GM23338 (cell line): ENCODE data around the gene LRBA. TPM values are rescaled to one million over a fixed set of nuclear protein-coding genes. Genes with fewer than 3 reads are reported as not detected.

Experiments used
- ATAC-seq: fragments of 200-7000 bp; cut with Tn5 transposase; 3 replicates; pipeline ENCODE4 v1.9.1; 2020
- DNase-seq: peaks from one replicate; pipeline ENCODE4 v3.0.0-alpha.2; 2015; ENCODE audit warnings: low spot score
- H2AFZ ChIP-seq: fragments of 200-600 bp; sonication (generic); 2 replicates; pipeline ENCODE4 v1.8.0; 2016; ENCODE audit warnings: antibody characterized with exemption, mild to moderate bottlenecking, moderate library complexity
- H3F3A ChIP-seq: fragments of 200-600 bp; sonication (generic); replicated peaks from 2 replicates; pipeline ENCODE4 v1.8.0; 2017; ENCODE audit warnings: antibody characterized with exemption, mixed run types, low read depth
- H3K27ac ChIP-seq: fragments of 200-600 bp; sonication (generic); 2 replicates; pipeline ENCODE4 v1.6.1; 2016; ENCODE audit warnings: low read depth
- H3K27me3 ChIP-seq: fragments of 200-600 bp; sonication (generic); 2 replicates; pipeline ENCODE4 v1.8.0; 2016; ENCODE audit warnings: mild to moderate bottlenecking, mixed run types, moderate library complexity; ENCODE audit not compliant: insufficient read depth
- H3K36me3 ChIP-seq: fragments of 200-600 bp; sonication (generic); 2 replicates; pipeline ENCODE4 v1.8.0; 2016; ENCODE audit warnings: mild to moderate bottlenecking; ENCODE audit not compliant: insufficient read depth
- H3K4me1 ChIP-seq: fragments of 200-600 bp; sonication (generic); 2 replicates; pipeline ENCODE4 v1.8.0; 2016; ENCODE audit warnings: mild to moderate bottlenecking, moderate library complexity; ENCODE audit not compliant: insufficient read depth
- H3K4me2 ChIP-seq: fragments of 200-600 bp; sonication (generic); 2 replicates; pipeline ENCODE4 v1.7.1; 2017; ENCODE audit warnings: mixed run types
- H3K4me3 ChIP-seq: fragments of 200-600 bp; sonication (generic); 2 replicates; pipeline ENCODE4 v1.6.1; 2016; ENCODE audit warnings: mixed run types
- H3K79me2 ChIP-seq: fragments of 200-600 bp; sonication (generic); replicated peaks from 2 replicates; pipeline ENCODE4 v1.8.0; 2017; ENCODE audit warnings: mild to moderate bottlenecking; ENCODE audit not compliant: insufficient read depth
- H3K9me2 ChIP-seq: fragments of 200-600 bp; sonication (generic); 2 replicates; pipeline ENCODE4 v1.8.0; 2017; ENCODE audit not compliant: insufficient read depth
- H4K20me1 ChIP-seq: fragments of 200-600 bp; sonication (generic); replicated peaks from 2 replicates; pipeline ENCODE4 v1.8.0; 2017; ENCODE audit warnings: mild to moderate bottlenecking; ENCODE audit not compliant: insufficient read depth
- H3K27ac Mint-ChIP-seq: 2 replicates; pipeline ENCODE4 v1.8.0; 2020; ENCODE audit warnings: inconsistent platforms, mild to moderate bottlenecking, moderate library complexity, mixed read lengths
- H3K27me3 Mint-ChIP-seq: 3 replicates; pipeline ENCODE4 v1.8.0; 2022; ENCODE audit warnings: low read depth, mild to moderate bottlenecking, moderate library complexity, mixed read lengths, inconsistent platforms; ENCODE audit not compliant: insufficient read depth, poor library complexity
- H3K36me3 Mint-ChIP-seq: 3 replicates; pipeline ENCODE4 v1.8.0; 2021; ENCODE audit warnings: low read depth, mild to moderate bottlenecking, inconsistent platforms, moderate library complexity, mixed read lengths
- H3K4me1 Mint-ChIP-seq: 3 replicates; pipeline ENCODE4 v1.8.0; 2020; ENCODE audit warnings: mild to moderate bottlenecking, inconsistent platforms, mixed read lengths
- H3K4me3 Mint-ChIP-seq: 3 replicates; pipeline ENCODE4 v1.8.0; 2021; ENCODE audit warnings: moderate library complexity, mild to moderate bottlenecking, inconsistent platforms, mixed read lengths
- H3K9me3 Mint-ChIP-seq: 3 replicates; pipeline ENCODE4 v1.8.0; 2020; ENCODE audit warnings: moderate library complexity, mild to moderate bottlenecking, inconsistent platforms, mixed read lengths
- CREB1 ChIP-seq: fragments of 250-450 bp; sonication (Bioruptor Pico); IDR thresholded peaks from 2 replicates; pipeline ENCODE4 v1.5.0; 2020; ENCODE audit warnings: low read depth, mild to moderate bottlenecking, moderate library complexity
- EZH2 ChIP-seq: fragments of 200-600 bp; sonication (generic); IDR thresholded peaks from one replicate; pipeline ENCODE4 v1.8.0; 2017; ENCODE audit warnings: antibody characterized with exemption, mild to moderate bottlenecking, low read depth; ENCODE audit not compliant: unreplicated experiment
- EZH2phosphoT487 ChIP-seq: fragments of 200-600 bp; sonication (generic); IDR thresholded peaks from one replicate; pipeline ENCODE4 v1.8.1; 2018; ENCODE audit warnings: antibody characterized with exemption; ENCODE audit not compliant: unreplicated experiment
- NANOG ChIP-seq: IDR thresholded peaks from 2 replicates; pipeline ENCODE4 v1.6.1; 2016; ENCODE audit warnings: antibody characterized with exemption, borderline replicate concordance
- POLR2AphosphoS5 ChIP-seq: IDR thresholded peaks from 2 replicates; pipeline ENCODE4 v1.6.1; 2016; ENCODE audit warnings: antibody characterized with exemption, low read depth
- STAT1 ChIP-seq: IDR thresholded peaks from one replicate; pipeline ENCODE4 v1.6.1; 2016; ENCODE audit warnings: antibody characterized with exemption; ENCODE audit not compliant: unreplicated experiment
- ZNF114 ChIP-seq: fragments of 250-450 bp; sonication (Bioruptor Pico); IDR thresholded peaks from 2 replicates; pipeline ENCODE4 v1.5.0; 2020; ENCODE audit warnings: mild to moderate bottlenecking, moderate library complexity
- ZNF331 ChIP-seq: fragments of 250-450 bp; sonication (Bioruptor Pico); IDR thresholded peaks from 2 replicates; pipeline ENCODE4 v1.5.0; 2020; ENCODE audit warnings: low read depth, mild to moderate bottlenecking, moderate library complexity
- polyA plus RNA-seq: library from polyadenylated mRNA; unstranded; fragments of >200 nt; fragmentation: Nextera tagmentation; extraction: Ambion mirVana; gene quantifications from 2 replicates; pipeline ENCODE4 v1.2.1, GENCODE V29; 2016
- total RNA-seq: library from RNA; depleted of rRNA; stranded (reverse); fragments of >200 nt; shearing (Covaris generic); gene quantifications from 2 replicates; pipeline ENCODE4 v1.2.3, GENCODE V29; 2014
- TF ChIP-seq, protein P1 (sequence below): fragments of 250-450 bp; sonication (Bioruptor Pico); IDR thresholded peaks from 2 replicates; pipeline ENCODE4 v1.5.0; 2020; ENCODE audit warnings: mild to moderate bottlenecking, moderate library complexity
- TF ChIP-seq, protein P2 (sequence below): IDR thresholded peaks from 2 replicates; pipeline ENCODE4 v1.6.1; 2016; ENCODE audit warnings: antibody characterized with exemption
- TF ChIP-seq, protein P3 (sequence below), 2 experiments: fragments of 200-600 bp in 1 of 2; sonication (generic) in 1 of 2; conservative IDR thresholded peaks; 2 replicates each; pipeline versions ENCODE4 v1.5.1 to v1.6.1; 2016 to 2017; ENCODE audit warnings: antibody characterized with exemption in 2 of 2, low read depth in 2 of 2, mild to moderate bottlenecking in 2 of 2, moderate library complexity in 1 of 2
- TF ChIP-seq, protein P4 (sequence below): IDR thresholded peaks from one replicate; pipeline ENCODE4 v1.6.1; 2018; ENCODE audit warnings: antibody characterized with exemption; ENCODE audit not compliant: unreplicated experiment

Gene LRBA
- total and polyA plus RNA-seq, 2 experiments from 2014 or later, result 23.3 to 126 TPM

DNA sequence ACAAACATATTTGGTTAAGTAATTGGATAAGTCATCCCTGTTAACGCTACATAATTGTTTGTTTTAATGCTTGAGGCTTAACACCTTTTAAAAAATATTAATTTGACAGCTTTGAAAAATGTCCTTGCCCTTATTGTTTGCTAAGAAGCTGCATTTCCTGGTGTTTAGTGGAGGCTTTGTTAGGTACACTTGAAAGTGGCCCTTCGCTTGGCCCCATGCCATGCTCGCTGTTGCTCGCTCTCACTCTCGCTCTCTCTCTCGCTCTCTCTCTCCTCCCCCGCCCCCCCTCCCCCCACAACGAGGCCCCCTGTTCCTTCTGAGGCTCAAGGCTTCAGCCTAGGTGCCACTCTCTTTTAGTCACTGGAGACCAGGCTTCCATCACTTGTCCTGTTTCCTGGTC, 797.3 kb downstream of the LRBA start:
- Histone ChIP-seq H4K20me1 (no peaks in the 10 kb centered on the region), H3K4me3 (no peak overlapping the region), H2AFZ (peak overlapping the region; percentile 82; the same call in 1 of the 2 replicates), H3K27me3 (no peaks in the 10 kb centered on the region), H3K9me2 (no peaks in the 10 kb centered on the region), H3K79me2 (no peaks in the 10 kb centered on the region), H3F3A (no peaks in the 10 kb centered on the region), H3K36me3 (no peaks in the 10 kb centered on the region), H3K4me1 (peaks cover 8% of the 10 kb centered on the region; the same call in 1 of the 2 replicates), H3K4me2 (no peak overlapping the region), H3K27ac (no peak overlapping the region)
- peaks cover 2% of the 10 kb centered on the region for H3K27me3 Mint-ChIP-seq
- no peaks in the 10 kb centered on the region for H3K36me3 Mint-ChIP-seq
- no peak for DNase-seq
- peaks cover 12% of the 10 kb centered on the region; the same call in 2 of the 3 replicates for H3K4me1 Mint-ChIP-seq
- no peak overlapping the region for H3K4me3 Mint-ChIP-seq
- H3K9me3 Mint-ChIP-seq, result no peaks in the 10 kb centered on the region
- H3K27ac Mint-ChIP-seq, result no peak overlapping the region
- no peak for TF ChIP-seq ZNF114 (CRISPR knock-in tag)
- TF ChIP-seq, protein P1, sequence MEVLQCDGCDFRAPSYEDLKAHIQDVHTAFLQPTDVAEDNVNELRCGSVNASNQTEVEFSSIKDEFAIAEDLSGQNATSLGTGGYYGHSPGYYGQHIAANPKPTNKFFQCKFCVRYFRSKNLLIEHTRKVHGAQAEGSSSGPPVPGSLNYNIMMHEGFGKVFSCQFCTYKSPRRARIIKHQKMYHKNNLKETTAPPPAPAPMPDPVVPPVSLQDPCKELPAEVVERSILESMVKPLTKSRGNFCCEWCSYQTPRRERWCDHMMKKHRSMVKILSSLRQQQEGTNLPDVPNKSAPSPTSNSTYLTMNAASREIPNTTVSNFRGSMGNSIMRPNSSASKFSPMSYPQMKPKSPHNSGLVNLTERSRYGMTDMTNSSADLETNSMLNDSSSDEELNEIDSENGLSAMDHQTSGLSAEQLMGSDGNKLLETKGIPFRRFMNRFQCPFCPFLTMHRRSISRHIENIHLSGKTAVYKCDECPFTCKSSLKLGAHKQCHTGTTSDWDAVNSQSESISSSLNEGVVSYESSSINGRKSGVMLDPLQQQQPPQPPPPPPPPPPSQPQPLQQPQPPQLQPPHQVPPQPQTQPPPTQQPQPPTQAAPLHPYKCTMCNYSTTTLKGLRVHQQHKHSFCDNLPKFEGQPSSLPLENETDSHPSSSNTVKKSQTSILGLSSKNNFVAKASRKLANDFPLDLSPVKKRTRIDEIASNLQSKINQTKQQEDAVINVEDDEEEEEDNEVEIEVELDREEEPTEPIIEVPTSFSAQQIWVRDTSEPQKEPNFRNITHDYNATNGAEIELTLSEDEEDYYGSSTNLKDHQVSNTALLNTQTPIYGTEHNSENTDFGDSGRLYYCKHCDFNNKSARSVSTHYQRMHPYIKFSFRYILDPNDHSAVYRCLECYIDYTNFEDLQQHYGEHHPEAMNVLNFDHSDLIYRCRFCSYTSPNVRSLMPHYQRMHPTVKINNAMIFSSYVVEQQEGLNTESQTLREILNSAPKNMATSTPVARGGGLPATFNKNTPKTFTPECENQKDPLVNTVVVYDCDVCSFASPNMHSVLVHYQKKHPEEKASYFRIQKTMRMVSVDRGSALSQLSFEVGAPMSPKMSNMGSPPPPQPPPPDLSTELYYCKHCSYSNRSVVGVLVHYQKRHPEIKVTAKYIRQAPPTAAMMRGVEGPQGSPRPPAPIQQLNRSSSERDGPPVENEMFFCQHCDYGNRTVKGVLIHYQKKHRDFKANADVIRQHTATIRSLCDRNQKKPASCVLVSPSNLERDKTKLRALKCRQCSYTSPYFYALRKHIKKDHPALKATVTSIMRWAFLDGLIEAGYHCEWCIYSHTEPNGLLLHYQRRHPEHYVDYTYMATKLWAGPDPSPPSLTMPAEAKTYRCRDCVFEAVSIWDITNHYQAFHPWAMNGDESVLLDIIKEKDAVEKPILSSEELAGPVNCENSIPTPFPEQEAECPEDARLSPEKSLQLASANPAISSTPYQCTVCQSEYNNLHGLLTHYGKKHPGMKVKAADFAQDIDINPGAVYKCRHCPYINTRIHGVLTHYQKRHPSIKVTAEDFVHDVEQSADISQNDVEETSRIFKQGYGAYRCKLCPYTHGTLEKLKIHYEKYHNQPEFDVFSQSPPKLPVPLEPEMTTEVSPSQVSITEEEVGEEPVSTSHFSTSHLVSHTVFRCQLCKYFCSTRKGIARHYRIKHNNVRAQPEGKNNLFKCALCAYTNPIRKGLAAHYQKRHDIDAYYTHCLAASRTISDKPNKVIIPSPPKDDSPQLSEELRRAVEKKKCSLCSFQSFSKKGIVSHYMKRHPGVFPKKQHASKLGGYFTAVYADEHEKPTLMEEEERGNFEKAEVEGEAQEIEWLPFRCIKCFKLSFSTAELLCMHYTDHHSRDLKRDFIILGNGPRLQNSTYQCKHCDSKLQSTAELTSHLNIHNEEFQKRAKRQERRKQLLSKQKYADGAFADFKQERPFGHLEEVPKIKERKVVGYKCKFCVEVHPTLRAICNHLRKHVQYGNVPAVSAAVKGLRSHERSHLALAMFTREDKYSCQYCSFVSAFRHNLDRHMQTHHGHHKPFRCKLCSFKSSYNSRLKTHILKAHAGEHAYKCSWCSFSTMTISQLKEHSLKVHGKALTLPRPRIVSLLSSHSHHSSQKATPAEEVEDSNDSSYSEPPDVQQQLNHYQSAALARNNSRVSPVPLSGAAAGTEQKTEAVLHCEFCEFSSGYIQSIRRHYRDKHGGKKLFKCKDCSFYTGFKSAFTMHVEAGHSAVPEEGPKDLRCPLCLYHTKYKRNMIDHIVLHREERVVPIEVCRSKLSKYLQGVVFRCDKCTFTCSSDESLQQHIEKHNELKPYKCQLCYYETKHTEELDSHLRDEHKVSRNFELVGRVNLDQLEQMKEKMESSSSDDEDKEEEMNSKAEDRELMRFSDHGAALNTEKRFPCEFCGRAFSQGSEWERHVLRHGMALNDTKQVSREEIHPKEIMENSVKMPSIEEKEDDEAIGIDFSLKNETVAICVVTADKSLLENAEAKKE, result no peak
- TF ChIP-seq POLR2AphosphoS5, result no peak
- TF ChIP-seq, protein P2, sequence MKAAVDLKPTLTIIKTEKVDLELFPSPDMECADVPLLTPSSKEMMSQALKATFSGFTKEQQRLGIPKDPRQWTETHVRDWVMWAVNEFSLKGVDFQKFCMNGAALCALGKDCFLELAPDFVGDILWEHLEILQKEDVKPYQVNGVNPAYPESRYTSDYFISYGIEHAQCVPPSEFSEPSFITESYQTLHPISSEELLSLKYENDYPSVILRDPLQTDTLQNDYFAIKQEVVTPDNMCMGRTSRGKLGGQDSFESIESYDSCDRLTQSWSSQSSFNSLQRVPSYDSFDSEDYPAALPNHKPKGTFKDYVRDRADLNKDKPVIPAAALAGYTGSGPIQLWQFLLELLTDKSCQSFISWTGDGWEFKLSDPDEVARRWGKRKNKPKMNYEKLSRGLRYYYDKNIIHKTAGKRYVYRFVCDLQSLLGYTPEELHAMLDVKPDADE, result no peak
- TF ChIP-seq, protein P3, sequence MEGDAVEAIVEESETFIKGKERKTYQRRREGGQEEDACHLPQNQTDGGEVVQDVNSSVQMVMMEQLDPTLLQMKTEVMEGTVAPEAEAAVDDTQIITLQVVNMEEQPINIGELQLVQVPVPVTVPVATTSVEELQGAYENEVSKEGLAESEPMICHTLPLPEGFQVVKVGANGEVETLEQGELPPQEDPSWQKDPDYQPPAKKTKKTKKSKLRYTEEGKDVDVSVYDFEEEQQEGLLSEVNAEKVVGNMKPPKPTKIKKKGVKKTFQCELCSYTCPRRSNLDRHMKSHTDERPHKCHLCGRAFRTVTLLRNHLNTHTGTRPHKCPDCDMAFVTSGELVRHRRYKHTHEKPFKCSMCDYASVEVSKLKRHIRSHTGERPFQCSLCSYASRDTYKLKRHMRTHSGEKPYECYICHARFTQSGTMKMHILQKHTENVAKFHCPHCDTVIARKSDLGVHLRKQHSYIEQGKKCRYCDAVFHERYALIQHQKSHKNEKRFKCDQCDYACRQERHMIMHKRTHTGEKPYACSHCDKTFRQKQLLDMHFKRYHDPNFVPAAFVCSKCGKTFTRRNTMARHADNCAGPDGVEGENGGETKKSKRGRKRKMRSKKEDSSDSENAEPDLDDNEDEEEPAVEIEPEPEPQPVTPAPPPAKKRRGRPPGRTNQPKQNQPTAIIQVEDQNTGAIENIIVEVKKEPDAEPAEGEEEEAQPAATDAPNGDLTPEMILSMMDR (conservative IDR thresholded peaks at IDR 0.05; ENCODE audit: low read depth in 2 of 2), result no peak
- TF ChIP-seq NANOG, result no peak
- TF ChIP-seq, protein P4, sequence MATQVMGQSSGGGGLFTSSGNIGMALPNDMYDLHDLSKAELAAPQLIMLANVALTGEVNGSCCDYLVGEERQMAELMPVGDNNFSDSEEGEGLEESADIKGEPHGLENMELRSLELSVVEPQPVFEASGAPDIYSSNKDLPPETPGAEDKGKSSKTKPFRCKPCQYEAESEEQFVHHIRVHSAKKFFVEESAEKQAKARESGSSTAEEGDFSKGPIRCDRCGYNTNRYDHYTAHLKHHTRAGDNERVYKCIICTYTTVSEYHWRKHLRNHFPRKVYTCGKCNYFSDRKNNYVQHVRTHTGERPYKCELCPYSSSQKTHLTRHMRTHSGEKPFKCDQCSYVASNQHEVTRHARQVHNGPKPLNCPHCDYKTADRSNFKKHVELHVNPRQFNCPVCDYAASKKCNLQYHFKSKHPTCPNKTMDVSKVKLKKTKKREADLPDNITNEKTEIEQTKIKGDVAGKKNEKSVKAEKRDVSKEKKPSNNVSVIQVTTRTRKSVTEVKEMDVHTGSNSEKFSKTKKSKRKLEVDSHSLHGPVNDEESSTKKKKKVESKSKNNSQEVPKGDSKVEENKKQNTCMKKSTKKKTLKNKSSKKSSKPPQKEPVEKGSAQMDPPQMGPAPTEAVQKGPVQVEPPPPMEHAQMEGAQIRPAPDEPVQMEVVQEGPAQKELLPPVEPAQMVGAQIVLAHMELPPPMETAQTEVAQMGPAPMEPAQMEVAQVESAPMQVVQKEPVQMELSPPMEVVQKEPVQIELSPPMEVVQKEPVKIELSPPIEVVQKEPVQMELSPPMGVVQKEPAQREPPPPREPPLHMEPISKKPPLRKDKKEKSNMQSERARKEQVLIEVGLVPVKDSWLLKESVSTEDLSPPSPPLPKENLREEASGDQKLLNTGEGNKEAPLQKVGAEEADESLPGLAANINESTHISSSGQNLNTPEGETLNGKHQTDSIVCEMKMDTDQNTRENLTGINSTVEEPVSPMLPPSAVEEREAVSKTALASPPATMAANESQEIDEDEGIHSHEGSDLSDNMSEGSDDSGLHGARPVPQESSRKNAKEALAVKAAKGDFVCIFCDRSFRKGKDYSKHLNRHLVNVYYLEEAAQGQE, result no peak
- no peak for TF ChIP-seq ZNF331
- no peak for TF ChIP-seq CREB1 (CRISPR knock-in tag)
- TF ChIP-seq EZH2, result no peak
- no peak for TF ChIP-seq EZH2phosphoT487
- TF ChIP-seq STAT1, result no peak
- no peak for ATAC-seq
